BJ (cell line): Measurements from ENCODE around the gene FRA10AC1. TPM values are rescaled to one million over a fixed set of nuclear protein-coding genes. Genes with fewer than 3 reads are reported as not detected.

ENCODE experiments used
- CTCF ChIA-PET: fragments of 350-600 bp; formaldehyde crosslinking; extraction: SDS; loops from one replicate; lab custom pipeline; 2021; ENCODE audit warnings: antibody characterized with exemption, inconsistent platforms; lab: Yijun Ruan, JAX
- POLR2A ChIA-PET: fragments of 300-600 bp; sonication (Branson Sonifier 250); formaldehyde crosslinking; extraction: SDS; loops from one replicate; lab custom pipeline; 2021; ENCODE audit warnings: antibody characterized with exemption; lab: Charles Lee
- DNase-seq: peaks from one replicate; pipeline ENCODE4 v3.0.0-alpha.2; 2011; ENCODE audit warnings: low read depth
- H3K27me3 ChIP-seq: 2 replicates; pipeline ENCODE4 v1.6.0; 2011; ENCODE audit warnings: low read length; ENCODE audit not compliant: control insufficient read depth, insufficient read depth
- H3K36me3 ChIP-seq: 2 replicates; pipeline ENCODE4 v1.5.1; 2011; ENCODE audit warnings: low read length; ENCODE audit not compliant: control insufficient read depth, insufficient read depth
- H3K4me3 ChIP-seq: 2 replicates; pipeline ENCODE4 v1.5.1; 2011; ENCODE audit warnings: low read depth, mild to moderate bottlenecking, control low read depth, low read length
- polyA plus RNA-seq: library from polyadenylated mRNA; depleted of rRNA; stranded (reverse); fragments of >200 nt; gene quantifications from 2 replicates; pipeline ENCODE4 v1.2.3, GENCODE V29; 2011
- TF ChIP-seq, protein P1 (sequence below): IDR thresholded peaks from 2 replicates; pipeline ENCODE4 v1.5.1; 2011; ENCODE audit warnings: low read depth, mild to moderate bottlenecking, control low read depth, inconsistent platforms, low read length, moderate library complexity; ENCODE audit not compliant: insufficient read depth

The FRA10AC1 gene
- polyA plus RNA-seq, 1 experiment: 2.1 TPM

DNA sequence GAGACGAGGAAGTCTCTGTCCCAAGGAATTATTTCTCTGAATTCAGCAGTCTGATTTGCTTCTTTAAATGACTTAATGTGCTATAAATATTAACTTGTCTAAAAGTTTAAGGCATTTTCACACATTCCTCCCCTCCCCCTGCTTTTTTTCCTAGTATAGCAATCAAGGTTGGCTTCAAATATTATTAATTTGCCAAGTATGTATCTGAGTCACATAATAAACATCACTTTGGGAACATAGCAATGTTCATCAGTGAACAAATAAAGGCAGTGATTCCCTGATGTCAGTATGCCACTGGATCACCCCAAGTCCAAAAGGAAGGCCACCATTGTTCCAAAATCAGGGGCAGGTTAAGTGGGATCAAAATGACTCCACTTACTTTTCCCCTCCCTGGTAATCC, 49.5 kb downstream of the FRA10AC1 start:
- DNase-seq: no peak
- Histone ChIP-seq H3K4me3 (no peak overlapping the region), H3K36me3 (no peaks in the 10 kb centered on the region), H3K27me3 (no peaks in the 10 kb centered on the region)
- ChIA-PET POLR2A (no interaction called here), CTCF (no interaction called here)
- TF ChIP-seq, protein P1, sequence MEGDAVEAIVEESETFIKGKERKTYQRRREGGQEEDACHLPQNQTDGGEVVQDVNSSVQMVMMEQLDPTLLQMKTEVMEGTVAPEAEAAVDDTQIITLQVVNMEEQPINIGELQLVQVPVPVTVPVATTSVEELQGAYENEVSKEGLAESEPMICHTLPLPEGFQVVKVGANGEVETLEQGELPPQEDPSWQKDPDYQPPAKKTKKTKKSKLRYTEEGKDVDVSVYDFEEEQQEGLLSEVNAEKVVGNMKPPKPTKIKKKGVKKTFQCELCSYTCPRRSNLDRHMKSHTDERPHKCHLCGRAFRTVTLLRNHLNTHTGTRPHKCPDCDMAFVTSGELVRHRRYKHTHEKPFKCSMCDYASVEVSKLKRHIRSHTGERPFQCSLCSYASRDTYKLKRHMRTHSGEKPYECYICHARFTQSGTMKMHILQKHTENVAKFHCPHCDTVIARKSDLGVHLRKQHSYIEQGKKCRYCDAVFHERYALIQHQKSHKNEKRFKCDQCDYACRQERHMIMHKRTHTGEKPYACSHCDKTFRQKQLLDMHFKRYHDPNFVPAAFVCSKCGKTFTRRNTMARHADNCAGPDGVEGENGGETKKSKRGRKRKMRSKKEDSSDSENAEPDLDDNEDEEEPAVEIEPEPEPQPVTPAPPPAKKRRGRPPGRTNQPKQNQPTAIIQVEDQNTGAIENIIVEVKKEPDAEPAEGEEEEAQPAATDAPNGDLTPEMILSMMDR: no peak

DNA sequence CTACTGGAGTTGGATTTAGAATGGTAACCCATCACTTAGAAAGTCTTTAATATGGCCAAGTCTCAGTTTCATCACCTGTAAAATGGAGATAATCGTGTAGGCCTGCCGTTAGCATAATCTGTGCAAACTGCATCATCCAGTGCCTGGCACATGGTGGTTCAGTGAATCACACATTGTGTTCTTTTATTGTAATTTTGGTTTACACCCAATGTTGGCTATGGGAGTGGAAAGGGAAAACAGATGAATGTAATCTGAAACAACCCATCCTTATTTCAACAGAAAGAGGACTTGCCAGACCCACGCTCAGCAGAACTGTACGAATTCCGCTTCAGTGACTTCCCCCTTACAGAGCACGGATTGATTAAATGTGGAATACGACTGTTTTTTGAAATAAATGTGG, 62.6 kb downstream of the FRA10AC1 start:
- H3K36me3 ChIP-seq: no peaks in the 10 kb centered on the region
- ChIA-PET POLR2A (no interaction called here), CTCF (no interaction called here)
- TF ChIP-seq, protein P1: no peak
- H3K27me3 ChIP-seq: peaks cover 1% of the 10 kb centered on the region; the same call in 1 of the 2 replicates
- no peak for DNase-seq
- no peak overlapping the region for H3K4me3 ChIP-seq

DNA sequence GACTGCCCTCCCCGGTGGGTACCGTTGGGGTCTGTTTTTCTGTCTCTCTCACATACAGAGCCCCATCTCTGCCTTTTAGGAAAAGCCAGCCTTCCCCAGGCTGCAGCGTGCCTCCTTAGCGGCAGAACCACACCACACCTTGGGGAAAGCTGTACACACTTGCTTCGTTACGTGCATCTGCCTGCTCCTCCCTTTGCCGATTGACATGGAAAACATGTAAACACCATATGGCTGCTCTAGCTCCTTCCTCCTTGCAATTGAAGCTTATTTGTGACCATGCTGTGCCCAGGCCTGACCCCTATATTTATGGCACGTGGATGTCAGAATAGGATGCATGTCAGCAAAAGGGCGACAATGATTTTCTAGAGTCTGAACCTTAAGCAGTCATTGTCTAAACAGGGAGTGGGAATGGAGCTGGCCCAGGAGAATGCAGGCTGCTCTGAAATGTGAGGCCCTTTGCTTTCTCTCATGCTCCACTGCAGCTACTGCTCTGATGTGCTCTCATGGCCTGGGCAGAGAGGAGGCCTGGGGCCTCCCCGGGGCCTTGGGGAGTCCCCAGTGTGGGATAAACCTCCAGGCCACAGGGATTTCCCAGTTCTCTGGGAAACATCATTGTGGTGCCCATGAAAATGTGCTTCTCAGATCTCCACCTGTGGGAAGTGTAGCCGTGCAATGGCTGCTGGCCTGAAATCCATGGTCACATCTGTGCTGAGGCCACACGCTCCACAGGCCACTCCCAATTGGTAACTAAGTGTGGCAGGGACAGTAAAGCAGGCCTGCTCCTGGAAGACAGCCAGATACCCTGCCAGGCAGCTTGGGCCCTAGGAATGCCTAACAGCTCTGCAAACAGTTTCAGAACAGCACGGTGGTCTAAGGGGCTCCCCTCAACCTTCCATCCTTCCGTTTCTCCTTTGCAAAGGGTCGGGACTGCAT, 71.5 kb downstream of the FRA10AC1 start:
- CTCF ChIA-PET: no interaction called here
- H3K36me3 ChIP-seq: no peaks in the 10 kb centered on the region
- TF ChIP-seq, protein P1: no peak

DNA sequence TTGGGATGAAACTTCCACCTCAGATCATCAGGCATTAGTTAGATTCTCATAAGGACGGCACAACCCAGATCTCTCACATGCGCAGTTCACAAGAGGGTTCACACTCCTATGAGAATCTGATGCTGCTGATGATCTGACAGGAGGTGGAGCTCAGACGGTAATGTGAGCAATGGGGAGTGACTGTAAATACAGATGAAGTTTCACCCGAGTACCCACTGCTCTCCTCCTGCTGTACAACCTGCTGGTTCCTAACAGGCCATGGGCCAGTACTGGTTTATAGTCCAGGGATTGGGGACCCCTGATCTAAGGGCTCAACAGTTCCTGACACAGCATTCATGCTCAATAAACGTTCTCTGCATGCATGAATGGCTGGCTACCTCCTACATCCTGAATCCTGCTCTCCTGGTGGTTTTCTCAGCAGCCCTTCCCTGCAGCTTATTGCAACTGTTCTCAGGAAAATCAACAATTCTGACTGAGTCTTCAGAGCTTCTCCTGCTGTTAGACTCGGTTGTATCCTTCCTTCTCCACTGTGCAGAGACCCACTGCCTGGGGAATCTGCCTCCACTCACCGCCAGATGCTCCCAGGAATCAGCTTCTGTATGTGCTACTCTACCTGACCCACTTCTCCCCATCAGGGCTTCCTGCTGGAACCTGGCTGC, 72.6 kb downstream of the FRA10AC1 start:
- Histone ChIP-seq H3K27me3 (peaks cover 9% of the 10 kb centered on the region), H3K4me3 (no peak overlapping the region), H3K36me3 (no peaks in the 10 kb centered on the region)
- TF ChIP-seq, protein P1: no peak
- DNase-seq: no peak
- ChIA-PET POLR2A (no interaction called here), CTCF (no interaction called here)

More for the DNA sequence above, 71.5 kb downstream of the FRA10AC1 start:
- no peak for DNase-seq
- H3K27me3 ChIP-seq: peaks cover 9% of the 10 kb centered on the region
- POLR2A ChIA-PET: no interaction called here
- H3K4me3 ChIP-seq: no peak overlapping the region

DNA sequence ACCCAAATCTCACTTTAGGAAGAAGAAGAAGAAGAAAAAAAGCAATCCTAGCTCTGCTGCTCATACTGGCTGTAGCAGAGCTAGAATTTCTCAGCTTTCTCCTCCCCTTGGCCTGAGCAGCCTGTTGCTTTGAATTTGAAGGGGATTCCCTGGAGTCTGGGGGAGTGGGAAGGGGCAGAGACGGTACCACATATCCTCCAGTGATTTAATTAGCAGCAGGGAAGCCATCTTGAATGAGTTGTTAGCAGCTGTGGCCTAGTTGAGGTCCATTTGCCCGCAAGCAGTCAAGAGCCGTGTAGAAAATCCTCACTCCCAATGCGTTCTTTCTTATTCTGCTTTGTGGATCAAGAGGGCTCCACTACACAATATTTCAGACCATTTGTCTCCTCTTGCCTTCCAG, 73.5 kb downstream of the FRA10AC1 start:
- CTCF ChIA-PET: interaction anchor here (1.4 kb wide), 1 partner anchor 15 kb away, joined by 3 read pairs; no protein-coding TSS in a partner anchor
- Histone ChIP-seq H3K27me3 (peaks cover 11% of the 10 kb centered on the region), H3K4me3 (no peak overlapping the region), H3K36me3 (no peaks in the 10 kb centered on the region)
- no peak for DNase-seq
- TF ChIP-seq, protein P1: no peak
- POLR2A ChIA-PET: no interaction called here
